Adrenal gland (tissue), 5 donors: ENCODE measurements around the gene ZNF611.

Source experiments
- CTCF ChIP-seq, 6 experiments: fragments of 450-650 bp in 4 of 6; fragments of 200-600 bp in 2 of 6; sonication (generic) in 1 of 6; IDR thresholded peaks; 1 replicate in 5 of 6; 2 replicates in 1 of 6; pipeline versions ENCODE4 v1.5.1 to v1.8.0; 2016 to 2021; ENCODE audit warnings: antibody characterized with exemption in 6 of 6, mild to moderate bottlenecking in 2 of 6, moderate library complexity in 1 of 6
- POLR2A ChIP-seq, 2 donors: fragments of 450-650 bp; IDR thresholded peaks; one replicate each; pipeline ENCODE4 v1.6.1; 2017; ENCODE audit warnings: antibody characterized with exemption in 2 of 2, mild to moderate bottlenecking in 2 of 2, moderate library complexity in 1 of 2
- donor health status: DM: no; HTN: no; CAD: no.

DNA sequence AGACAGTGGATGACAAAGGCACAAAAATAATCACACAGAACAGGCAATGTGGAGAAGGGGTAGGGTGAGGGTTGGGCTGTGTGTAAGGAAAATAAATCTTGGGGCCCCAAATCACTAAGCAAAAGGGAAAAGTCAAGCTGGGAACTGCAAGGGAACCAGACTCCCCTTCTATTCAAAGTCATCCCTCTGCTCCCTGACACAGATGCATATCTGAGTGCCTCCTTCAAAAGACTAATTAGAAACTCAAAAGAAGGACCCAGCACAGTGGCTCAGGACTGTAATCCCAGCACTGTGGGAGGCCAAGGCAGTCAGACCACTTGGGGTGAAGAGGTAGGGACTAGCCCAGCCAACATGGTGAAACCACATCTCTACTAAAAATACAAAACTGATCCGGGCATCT is 18.3 kb downstream of the ZNF611 start:
- TF ChIP-seq POLR2A (IDR thresholded peaks at IDR 0.05): no peak
- no peak for TF ChIP-seq CTCF (IDR thresholded peaks at IDR 0.05)
